Measurements from ENCODE around the gene MIER2.

DNA sequence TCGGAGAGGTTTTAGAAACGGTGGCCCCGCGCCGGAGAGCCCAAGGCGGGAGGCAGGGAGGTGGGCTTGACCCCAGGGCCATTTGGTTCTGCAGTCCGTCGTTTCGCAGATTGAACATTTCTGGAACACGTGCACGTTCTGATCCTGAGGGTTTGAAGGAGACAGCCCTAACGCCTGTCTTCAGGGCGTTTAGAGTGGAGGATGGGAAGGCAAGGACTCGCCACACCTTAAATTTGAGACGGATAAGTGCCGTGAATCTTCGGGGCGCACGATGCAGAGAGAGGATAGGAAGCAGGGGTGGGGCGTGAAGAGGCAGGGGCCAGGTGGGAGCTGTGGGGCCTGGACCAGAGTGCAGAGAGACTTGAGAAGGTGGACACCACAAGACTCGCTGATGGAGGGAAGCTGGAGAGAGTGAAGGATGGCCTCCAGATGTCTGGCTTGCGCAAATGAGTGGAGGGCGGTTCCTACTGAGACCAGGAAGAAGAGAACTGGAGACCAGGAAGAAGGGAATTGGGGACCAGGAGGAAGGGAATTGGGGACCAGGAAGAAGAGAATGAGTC, 804 bp upstream of the MIER2 start:
- TF ChIP-seq POLR2AphosphoS5 (IDR thresholded peaks at IDR 0.05) (no peak), EP300 (conservative IDR thresholded peaks at IDR 0.05; ENCODE audit: poor library complexity, severe bottlenecking) (no peak)

Measured in neural cell (in vitro differentiated cells).